KG1 (cell line): ENCODE measurements around the gene RGS10.
A peak's percentile ranks its signal among the peaks of the same experiment; 100 is the strongest.

Source experiments
- DNase-seq: peaks from one replicate; lab custom pipeline; 2025; lab: John Stamatoyannopoulos, UW

The RGS10 gene

DNA sequence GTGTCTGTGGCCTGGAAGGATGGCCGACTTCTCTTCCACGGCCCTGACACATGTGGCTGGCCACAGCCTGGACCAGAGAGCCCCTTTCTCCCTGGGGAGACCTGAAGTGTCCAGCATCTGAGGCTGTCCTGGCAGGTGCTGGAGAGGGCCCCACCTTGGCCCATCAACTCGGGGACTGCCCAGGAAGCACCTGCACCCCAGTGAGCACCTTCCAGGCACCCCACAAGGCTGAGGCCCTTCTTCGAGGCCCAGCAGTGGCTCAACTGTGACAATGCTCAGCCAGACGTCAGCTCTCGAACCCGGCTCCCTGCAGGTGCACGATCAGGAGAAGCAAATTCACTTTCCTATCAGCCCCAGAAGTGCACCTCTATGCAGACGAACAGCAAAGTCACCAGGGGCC, 24.3 kb downstream of the RGS10 start:
- no peak for DNase-seq

GRCh38 chr10:119517235-119518141, 25.0 kb downstream of the RGS10 start:
- DNase-seq: peak; percentile 60

DNA sequence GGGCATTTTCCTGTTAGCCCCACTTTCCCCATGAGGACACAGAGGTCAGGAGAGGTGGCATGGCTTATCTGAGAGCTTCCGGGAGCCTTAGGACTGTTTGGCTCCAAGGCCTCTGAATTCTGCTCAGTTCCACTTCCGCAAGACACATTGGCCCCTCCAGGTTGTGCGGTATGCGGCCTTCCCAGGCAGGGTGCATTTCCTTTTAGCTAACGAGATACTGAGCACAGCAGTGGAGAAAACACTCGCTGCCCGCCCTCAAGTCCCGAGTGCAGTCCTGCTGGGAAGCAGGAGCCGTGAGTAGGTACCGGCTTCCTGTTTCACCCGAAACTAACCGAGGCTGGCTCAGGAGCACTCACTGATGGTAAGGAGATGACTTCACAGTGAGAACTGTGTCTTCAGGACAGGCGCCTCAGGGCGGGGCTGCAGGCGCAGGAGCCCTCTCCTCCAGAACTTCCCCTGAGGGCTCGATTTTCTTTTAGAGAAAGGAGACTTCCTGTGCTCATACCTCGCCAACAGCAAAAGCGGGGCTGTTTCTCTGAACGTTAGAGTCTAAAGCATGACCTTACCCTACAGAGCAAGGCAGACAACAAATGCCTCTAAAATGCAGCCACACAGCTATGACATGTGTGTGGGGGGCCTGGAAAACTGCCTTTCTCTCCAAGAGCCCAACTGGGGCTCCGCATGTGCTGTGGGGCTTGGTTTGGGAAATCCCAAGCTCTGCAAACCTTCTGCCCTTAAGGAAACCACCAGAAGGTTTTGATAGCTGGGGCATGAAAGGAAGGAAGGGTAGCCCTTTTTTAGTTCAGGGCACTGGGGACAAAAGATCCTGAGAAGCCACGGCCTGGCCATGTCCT, 25.9 kb downstream of the RGS10 start:
- peak; percentile 75 for DNase-seq

DNA sequence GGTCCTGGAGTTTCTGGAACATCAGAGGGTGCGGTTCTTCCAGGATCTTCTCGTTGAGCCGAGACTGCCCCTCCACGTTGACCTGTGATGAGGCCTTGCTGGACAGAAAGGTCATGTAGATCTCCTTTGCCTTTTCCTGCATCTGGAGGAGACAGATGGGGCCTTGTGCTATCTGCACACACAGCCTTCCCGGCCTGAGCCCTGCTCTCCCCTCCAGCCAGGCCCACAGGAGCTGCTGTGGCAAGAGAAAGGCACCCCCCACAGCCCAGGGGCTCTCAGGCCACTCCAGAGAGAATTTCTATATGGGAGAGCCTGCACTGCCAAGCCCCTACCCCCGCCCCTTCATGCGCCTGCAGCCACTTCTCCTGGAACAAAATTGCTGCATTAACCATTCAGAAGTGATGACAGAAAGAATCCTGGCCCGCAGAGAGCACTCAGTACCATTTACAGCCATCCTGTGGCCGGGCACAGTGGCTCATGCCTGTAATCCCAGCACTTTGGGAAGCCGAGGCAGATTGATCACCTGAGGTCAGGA, 26.9 kb downstream of the RGS10 start:
- DNase-seq: no peak

DNA sequence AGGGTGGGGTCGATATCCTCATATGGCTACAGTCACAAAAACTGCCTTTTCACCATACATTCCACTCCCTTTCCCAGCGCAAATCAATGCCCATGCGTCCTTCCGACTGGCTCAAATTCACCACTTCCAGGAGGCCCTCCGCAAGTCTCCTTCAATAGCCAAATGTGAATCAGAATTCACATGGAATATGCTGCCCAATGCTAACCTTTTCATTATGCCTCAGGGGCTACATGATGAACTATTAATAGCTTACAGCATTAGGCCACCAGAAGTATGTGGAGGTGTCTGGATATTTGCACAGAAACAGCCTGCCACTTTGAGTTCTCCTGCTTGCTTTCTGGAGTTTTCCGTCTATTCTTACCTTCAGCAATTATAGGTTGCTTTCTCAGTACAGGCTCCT, 27.7 kb downstream of the RGS10 start:
- no peak for DNase-seq

- no peak for DNase-seq
These were observed 30.5 kb downstream of the RGS10 start for GRCh38 chr10:119511828-119512515.

- DNase-seq: no peak
These were observed 32.5 kb downstream of the RGS10 start for GRCh38 chr10:119509909-119510451.

DNA sequence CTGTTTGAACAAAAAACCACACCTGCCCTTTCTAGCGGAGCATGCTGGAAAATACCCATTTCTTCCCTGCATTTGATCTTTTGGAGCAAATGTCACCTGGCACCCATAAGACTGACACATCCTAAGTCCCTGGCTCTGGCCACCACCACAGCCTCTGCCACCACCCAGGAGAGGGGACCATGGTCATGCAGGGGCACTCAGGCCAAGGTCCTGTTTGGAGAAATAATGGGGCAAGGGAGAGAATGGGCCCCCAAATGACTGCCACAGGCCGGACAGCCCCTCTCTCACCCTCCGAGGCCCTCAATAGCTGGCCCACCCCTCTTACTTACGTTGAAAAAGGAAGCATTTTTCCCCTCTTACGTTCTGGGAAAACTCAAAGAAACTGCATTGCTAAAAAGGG, 35.4 kb downstream of the RGS10 start:
- no peak for DNase-seq

- DNase-seq: no peak
These were observed 36.8 kb downstream of the RGS10 start for GRCh38 chr10:119505588-119506315.

- no peak for DNase-seq
These were observed 37.4 kb downstream of the RGS10 start for GRCh38 chr10:119505131-119505551.

- no peak for DNase-seq
These were observed 37.9 kb downstream of the RGS10 start for GRCh38 chr10:119504651-119505050.

- no peak for DNase-seq
These were observed 38.7 kb downstream of the RGS10 start for GRCh38 chr10:119503821-119504220.

DNA sequence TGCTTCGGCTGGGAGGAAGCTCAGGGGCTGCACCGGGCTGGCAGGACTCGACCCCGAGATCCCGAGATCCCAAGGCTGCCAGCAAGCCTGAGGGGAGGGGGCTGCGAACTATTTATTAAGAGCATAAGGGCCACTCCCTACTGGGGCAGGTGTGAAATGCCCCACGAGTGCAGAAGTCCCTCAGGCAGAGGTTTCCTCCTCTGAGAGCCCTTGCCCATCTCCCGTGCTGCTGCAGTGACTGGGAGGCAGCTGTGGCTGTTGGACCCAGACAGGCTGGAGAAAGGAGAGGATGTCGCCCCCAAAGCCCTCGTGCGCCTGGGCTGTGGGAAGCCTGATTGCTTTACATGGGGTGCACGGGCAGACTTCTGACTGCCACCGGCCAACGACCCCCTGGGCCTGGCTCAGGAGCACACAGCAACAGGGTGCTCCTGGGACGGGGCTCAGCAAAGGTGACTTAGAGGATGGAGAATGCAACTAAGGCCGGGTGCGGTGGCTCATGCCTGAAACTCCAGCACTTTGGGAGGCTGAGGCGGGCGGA, 39.8 kb downstream of the RGS10 start:
- DNase-seq: no peak

- peak; percentile 23 for DNase-seq
These were observed 40.3 kb downstream of the RGS10 start for GRCh38 chr10:119502209-119502608.

DNA sequence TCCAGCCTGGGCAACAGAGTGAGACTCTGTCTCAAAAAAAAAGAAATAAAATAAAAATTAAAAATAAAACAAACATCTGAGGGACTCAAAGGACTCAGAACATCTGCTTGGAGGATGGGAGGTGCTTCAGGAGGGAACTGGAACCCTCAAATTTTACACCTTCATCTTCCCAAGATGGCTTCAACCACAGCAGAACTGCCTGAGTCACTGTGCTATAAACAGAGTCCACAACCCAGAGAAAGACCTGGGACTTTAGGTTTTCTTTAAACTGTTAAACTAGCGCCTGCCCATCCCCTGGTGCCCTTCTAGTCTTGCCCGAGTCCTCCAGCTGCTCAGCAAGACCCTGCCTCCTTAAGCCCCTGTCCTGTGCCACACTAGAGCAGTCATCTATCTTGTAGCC, 40.8 kb downstream of the RGS10 start:
- no peak for DNase-seq

- no peak for DNase-seq
These were observed 41.7 kb downstream of the RGS10 start for GRCh38 chr10:119500821-119501220.

DNA sequence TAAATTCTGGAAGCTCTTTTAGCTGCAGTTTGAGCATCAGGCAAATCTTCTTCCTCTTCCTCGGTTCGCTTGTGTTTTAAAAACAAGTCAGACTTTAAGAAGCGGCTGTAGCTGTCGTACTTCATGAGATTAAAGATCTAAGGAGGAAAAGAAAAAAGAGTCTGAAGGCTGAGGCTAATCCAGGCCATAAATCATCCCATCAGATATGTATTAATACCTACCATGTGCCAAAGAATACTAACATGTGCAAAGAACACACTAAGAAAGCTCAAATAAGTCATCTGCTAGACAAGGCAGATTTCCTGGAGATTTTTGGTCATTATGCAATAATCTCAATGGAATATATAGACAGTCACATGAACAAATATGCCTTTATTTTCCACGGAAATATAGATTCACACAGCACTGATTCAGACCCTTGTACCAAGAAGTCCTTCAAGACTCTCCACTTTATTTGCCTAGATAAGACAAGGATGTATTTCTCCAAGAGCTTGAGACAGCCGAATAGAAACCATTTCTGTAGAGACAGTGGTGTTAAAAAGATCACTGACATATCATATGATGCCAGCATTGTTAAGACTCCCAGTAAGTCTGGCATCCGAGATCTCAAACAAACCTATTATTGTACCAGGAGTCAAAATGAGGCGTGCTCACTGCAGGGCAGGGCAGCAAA, 42.3 kb downstream of the RGS10 start:
- no peak for DNase-seq

- DNase-seq: no peak
These were observed 42.9 kb downstream of the RGS10 start for GRCh38 chr10:119499677-119500002.

DNA sequence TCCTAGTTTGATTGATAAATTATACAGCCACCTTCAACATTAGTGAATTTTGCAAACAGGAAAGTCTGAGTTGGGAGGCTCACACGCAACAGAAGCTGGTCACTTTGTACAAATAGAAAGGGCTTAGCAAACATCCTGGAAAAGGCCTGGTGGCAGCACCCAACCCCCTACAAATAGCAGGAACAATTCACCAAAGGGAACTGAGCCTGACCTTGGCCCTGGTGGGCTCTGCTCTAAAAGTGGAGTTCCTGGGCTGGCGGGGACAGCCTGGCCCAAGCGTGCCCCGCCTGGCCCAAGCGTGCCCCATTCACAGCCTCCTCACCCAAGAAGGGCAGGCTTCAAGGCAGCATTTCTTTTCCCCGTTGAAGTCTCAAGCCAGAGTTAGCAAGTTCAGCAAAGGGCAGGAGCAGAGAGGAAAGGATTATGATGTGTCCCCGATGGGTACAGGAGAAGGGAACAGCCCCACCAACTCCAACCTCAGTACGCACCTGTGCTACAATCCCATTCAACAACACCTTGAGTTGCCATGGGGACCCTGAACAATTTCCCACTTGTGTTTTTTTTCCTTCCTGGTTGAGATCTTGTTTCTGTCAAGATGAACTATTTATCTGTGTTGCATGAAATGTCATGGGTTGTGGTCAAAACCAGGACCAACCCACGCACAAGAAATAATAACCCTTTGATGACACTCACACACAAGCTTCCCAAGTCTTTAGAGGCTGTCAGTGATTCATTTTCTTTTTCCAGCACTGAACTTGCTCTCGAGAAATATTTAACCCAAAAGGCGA, 43.4 kb downstream of the RGS10 start:
- DNase-seq: no peak

GRCh38 chr10:119497243-119497642, 45.3 kb downstream of the RGS10 start:
- no peak for DNase-seq
